Measurements from ENCODE around the gene SPATA7.
"Not testable (repeated sequence)": the region's sequence is repeated elsewhere in the genome, so short reads cannot be mapped to it uniquely, and the experiment has no call there.

The SPATA7 gene, protein sequence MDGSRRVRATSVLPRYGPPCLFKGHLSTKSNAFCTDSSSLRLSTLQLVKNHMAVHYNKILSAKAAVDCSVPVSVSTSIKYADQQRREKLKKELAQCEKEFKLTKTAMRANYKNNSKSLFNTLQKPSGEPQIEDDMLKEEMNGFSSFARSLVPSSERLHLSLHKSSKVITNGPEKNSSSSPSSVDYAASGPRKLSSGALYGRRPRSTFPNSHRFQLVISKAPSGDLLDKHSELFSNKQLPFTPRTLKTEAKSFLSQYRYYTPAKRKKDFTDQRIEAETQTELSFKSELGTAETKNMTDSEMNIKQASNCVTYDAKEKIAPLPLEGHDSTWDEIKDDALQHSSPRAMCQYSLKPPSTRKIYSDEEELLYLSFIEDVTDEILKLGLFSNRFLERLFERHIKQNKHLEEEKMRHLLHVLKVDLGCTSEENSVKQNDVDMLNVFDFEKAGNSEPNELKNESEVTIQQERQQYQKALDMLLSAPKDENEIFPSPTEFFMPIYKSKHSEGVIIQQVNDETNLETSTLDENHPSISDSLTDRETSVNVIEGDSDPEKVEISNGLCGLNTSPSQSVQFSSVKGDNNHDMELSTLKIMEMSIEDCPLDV

GRCh38 chr14:88385212-88386101, at the start of gene SPATA7:
SPATA7 (plus strand) TSS chr14:88385657; CDS start chr14:88385819, 162 bp downstream.
- DNase-seq, result peak; percentile 75 to 94

DNA sequence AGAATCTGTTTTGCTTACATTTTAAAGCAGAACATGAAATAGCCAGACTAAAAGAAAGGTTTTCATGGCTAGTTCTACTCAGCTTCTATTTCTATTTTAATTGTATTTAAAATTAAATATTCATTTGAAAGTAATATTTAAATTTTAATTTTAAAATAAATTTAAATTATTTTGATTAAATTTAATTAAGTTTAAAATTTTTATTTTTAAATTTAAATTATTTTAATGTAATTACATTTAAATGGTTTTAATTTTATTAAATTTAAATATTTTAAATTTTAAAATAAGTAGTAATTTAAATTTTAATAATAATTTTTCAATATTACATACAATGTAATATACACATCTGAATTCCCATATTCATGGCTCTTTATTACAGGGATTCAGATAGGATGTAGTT, 45.1 kb upstream of the SPATA7 start:
- no peak for DNase-seq

DNA sequence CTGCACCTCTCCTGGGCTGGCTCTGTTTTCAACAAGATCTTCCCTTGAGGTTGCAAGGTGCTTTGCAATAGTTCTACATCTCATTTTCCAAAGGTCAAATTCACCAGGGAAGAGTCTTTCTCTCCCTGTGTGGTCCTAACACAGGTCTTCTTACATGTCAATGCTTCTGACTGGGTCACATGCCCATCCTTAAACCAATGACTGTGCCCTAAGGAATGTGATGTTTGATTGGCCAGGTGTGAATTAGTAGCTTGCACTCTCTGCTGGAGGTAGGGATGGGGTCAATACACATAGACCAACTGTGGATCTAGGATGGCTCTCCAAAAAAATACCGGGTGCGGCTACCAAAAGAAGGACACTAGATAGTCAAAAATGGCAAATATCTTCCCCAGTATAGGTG, 42.5 kb upstream of the SPATA7 start:
- no peak for DNase-seq

DNA sequence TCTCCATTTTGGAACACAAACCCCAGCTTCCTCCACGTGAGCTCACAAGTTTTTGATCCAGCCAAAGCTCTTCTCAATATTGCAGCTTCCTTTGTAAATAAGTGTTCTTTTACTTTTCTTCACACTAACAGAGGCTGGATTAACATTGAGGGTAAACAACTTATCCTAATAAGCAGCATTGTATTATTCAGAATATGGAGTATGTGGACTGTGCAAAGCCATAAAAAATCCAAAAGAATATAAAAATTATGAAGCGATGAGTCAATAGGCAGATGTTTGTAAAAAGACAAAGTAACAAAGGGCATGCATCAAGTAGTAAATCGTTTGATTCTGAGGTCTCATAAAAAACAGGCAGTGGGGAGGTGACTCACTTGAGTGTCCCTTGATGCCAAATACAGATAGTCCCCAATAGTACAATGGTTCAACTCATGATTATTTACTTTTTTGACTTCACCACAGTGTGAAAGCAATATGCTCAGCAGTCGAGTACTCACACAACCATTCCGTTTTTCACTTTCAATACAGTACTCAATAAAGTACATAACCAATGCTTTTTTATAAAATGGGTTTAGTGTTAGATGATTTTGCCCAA, 39.3 kb upstream of the SPATA7 start:
- DNase-seq, result no peak

DNA sequence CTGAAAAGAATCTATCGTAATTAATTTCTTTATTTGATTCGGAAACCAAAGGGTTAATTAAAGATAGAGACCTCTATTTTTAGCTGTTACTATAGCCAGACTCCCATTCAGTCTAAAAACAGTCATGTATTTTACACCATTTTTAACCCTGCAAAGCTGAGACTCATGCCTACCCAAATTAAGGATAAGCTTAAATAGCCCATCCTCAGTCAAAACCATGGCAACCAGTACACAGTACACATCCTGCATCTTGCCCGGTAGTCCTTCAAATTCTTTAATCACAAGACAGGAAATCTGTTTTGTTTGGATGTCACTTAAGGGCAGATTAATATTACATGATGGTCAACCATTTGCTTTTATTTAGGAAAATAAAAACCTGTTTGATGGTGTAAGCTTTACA, 36.9 kb upstream of the SPATA7 start:
- no peak for DNase-seq

GRCh38 chr14:88351966-88352691, 33.3 kb upstream of the SPATA7 start:
- peak; percentile 73 to 84 for DNase-seq

DNA sequence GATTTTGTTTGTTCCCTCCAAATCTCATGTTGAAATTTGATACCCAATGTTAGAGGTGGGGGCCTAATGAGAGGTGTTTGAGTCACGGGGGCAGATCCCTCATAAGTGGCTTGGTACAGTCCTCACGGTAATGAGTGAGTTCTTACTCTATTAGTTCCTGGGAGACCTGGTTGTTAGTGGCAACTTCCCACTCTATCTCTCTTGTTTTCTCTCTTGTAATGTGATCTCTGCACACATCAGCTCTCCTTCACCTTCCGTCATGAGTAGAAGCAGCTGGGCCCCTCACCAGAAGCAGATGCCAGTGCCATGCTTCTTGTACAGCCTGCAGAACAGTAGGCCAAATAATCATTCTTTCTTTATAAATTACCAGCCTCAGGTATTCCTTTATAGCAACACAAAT, 32.8 kb upstream of the SPATA7 start:
- peak in 1 of 2 experiments; percentile 69 for DNase-seq

DNA sequence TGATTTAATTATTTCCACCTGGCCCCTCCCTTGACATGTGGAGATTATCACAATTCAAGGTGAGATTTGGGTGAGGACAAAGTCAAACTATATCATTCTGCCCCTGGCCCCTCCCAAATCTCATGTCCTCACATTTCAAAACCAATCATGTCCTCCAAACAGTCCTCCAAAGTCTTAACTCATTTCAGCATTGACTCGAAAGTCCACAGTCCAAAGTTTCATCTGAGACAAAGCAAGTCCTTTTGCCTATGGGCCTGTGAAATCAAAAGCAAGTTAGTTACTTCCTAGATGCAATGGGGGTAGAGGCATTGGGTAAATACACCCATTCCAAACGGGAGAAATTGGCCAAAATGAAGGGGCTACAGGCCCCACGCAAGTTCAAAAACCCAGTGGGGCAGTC, 31.1 kb upstream of the SPATA7 start:
- no peak for DNase-seq

DNA sequence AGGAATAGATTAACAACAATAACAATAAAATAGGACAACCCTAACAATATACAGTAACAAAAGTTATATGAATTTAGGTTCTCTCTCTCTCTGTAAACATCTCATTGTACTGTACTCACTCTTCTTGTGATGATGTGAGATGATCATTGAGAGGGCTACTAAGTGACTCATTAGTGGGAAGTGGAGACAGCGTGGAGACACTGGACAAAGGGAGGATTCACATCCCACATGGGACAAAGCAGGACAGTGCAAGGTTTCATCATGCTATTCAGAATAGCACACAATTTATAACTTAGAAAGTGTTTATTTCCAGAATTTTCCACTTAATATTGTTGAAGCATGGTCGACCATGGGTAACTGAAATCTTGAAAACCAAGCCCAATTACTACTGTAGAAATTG, 26.0 kb upstream of the SPATA7 start:
- no peak for DNase-seq

- no peak for DNase-seq
These were observed 21.8 kb upstream of the SPATA7 start for GRCh38 chr14:88363644-88364043.

- DNase-seq, result no peak
These were observed 20.6 kb upstream of the SPATA7 start for GRCh38 chr14:88364710-88365413.

DNA sequence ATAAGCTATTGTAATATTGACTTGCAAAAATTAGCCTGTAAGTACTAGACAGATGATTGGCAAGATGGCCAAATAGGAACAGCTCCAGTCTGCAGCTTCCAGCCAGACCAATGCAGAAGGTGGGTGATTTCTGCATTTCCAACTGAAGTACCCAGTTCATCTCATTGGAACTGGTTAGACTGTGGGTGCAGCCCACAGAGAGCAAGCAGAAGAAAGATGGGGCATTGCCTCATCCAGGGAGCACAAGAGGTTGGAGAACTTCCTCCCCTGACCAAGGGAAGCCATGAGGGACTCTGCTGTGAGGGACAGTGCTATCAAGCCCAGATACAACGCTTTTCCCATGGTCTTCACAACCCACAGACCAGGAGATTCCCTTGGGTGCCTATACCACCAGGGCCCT, 16.0 kb upstream of the SPATA7 start:
- no peak for DNase-seq

- DNase-seq, result no peak
These were observed 5.6 kb upstream of the SPATA7 start for GRCh38 chr14:88379706-88380343.

DNA sequence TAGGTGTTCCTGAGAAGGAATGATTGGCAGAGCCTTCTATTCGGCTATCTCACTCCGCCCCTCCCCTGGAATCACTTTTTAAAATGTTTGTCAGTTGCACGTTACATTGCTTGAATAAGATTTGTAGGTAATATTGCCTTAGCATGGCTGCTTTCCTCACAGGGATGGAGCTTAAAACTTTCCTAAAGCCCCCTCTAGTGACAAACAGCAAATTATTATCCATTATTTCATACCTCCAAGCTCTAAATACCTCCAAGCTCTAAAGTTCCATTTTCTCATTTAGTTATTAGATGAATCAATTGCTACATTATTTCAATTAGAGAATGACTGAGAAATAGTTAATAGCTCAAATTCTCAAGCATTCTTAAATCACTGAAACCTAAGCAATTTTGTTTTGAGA, 5.1 kb upstream of the SPATA7 start:
- DNase-seq, result no peak

DNA sequence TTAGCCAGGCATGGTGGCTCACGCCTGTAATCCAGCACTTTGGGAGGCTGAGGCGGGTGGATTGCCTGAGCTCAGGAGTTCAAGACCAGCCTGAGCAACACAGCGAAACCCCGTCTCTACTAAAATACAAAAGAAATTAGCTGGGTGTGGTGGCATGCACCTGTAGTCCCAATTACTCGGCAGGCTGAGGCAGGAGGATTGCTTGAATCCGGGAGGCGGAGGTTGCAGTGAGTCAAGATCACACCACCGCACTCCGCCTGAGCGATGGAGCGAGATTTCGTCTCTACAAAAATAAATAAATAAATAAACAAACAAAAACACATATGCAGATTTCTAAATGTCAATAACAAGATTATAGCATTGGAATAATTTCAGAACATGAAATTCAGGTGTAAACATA, 3.8 kb upstream of the SPATA7 start:
- not testable (repeated sequence) for DNase-seq

DNA sequence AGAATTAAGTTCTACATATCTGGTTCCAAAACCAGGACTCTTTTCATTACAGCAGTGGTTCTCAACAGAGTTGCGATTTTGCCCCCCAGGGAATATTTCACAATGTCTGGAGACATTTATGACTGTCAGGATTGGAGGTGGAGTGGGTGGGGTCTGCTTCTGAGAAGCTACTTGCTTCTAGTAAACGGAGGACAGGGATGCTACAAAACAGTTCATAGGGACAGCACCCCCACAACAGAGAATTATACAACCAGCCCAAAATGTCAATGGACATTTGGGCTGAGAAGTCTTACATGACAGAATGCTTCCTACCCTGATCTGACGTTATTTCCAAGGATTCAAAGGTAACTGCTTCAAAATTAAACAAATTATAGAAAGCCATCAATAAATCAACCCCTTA, 739 bp upstream of the SPATA7 start:
- no peak for DNase-seq

- DNase-seq, result no peak
These were observed 868 bp downstream of the SPATA7 start for GRCh38 chr14:88386256-88386794.

GRCh38 chr14:88388741-88389282, 3.4 kb downstream of the SPATA7 start:
- no peak for DNase-seq

DNA sequence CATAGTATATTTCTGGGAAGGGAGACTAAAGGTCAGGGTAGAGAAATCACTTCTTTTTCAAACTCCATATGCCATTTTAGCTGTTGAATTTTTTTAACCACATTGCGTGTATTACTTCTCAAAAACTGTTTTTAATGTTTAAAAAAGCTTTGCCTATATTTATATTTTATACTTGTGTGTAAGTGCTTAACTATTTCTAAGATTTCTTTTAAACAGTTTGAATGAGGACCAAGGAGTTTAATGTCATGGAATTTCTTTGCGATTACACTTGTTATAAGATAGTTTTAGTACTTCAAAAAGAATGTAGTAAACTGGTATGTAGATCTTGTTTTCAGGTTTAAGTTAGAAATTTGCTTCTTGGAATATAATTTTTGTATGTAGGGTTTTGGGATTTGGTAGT, 7.2 kb downstream of the SPATA7 start:
- no peak for DNase-seq

GRCh38 chr14:88411039-88411438, 25.6 kb downstream of the SPATA7 start:
- DNase-seq, result no peak

- no peak for DNase-seq
These were observed 32.1 kb downstream of the SPATA7 start for GRCh38 chr14:88417594-88417993.

All from NCI-H187 (cell line).